HepG2 (cell line): ENCODE results near the gene DRG1. TPM values are rescaled to one million over a fixed set of nuclear protein-coding genes. Genes with fewer than 3 reads are reported as not detected.
A peak's percentile ranks its signal among the peaks of the same experiment; 100 is the strongest.

Source experiments
- FOXP4 ChIP-seq: sonication (generic); formaldehyde crosslinking; IDR thresholded peaks from 2 replicates; pipeline ENCODE4 v1.4.0; 2020; ENCODE audit warnings: missing genetic modification reagents
- GABPA ChIP-seq, 2 experiments: IDR thresholded peaks; 2 replicates each; pipeline ENCODE4 v1.6.1; 2011 to 2016; ENCODE audit warnings: low read depth in 2 of 2, low read length in 1 of 2, missing biosample characterization in 1 of 2, missing genetic modification characterization in 1 of 2
- HMGXB4 ChIP-seq, 2 experiments: sonication (generic) in 1 of 2; formaldehyde crosslinking in 1 of 2; IDR thresholded peaks; 2 replicates each; pipeline versions ENCODE4 v1.4.0 to v1.6.1; 2018 to 2020; ENCODE audit warnings: missing genetic modification reagents in 2 of 2, borderline replicate concordance in 1 of 2, low read depth in 1 of 2, mild to moderate bottlenecking in 1 of 2, missing biosample characterization in 1 of 2
- HNRNPLL ChIP-seq: fragments of 200-400 bp; formaldehyde crosslinking; IDR thresholded peaks from 2 replicates; pipeline ENCODE4 v1.6.1; 2017; ENCODE audit warnings: mild to moderate bottlenecking, low read depth, low read length; ENCODE audit not compliant: poor library complexity, severe bottlenecking
- MEIS2 ChIP-seq: sonication (generic); formaldehyde crosslinking; IDR thresholded peaks from 2 replicates; pipeline ENCODE4 v1.9.0; 2021; ENCODE audit warnings: mild to moderate bottlenecking, missing genetic modification reagents
- PCBP2 ChIP-seq: fragments of 200-400 bp; formaldehyde crosslinking; optimal IDR thresholded peaks from 2 replicates; pipeline ENCODE3; 2018; ENCODE audit warnings: low read length, low read depth; ENCODE audit not compliant: poor library complexity, severe bottlenecking
- SIX4 ChIP-seq: sonication (generic); formaldehyde crosslinking; IDR thresholded peaks from 2 replicates; pipeline ENCODE4 v1.4.0; 2020; ENCODE audit warnings: missing genetic modification reagents
- SMYD3 ChIP-seq: sonication (generic); formaldehyde crosslinking; IDR thresholded peaks from 2 replicates; pipeline ENCODE4 v1.8.1; 2023; ENCODE audit warnings: mild to moderate bottlenecking, missing genetic modification reagents
- TFDP2 ChIP-seq: sonication (generic); formaldehyde crosslinking; IDR thresholded peaks from 2 replicates; pipeline ENCODE4 v1.4.0; 2020; ENCODE audit warnings: missing genetic modification reagents
- ZFP62 ChIP-seq: sonication (generic); formaldehyde crosslinking; IDR thresholded peaks from 2 replicates; pipeline ENCODE4 v1.4.0; 2020; ENCODE audit warnings: missing genetic modification reagents
- ZMAT5 ChIP-seq: sonication (generic); formaldehyde crosslinking; IDR thresholded peaks from 2 replicates; pipeline ENCODE4 v1.5.0; 2020; ENCODE audit warnings: mild to moderate bottlenecking, low read depth, missing genetic modification reagents, borderline replicate concordance
- ZNF142 ChIP-seq: sonication (generic); formaldehyde crosslinking; IDR thresholded peaks from 2 replicates; pipeline ENCODE4 v1.4.0; 2020; ENCODE audit warnings: missing genetic modification reagents
- polyA plus RNA-seq, 8 experiments: library from polyadenylated mRNA; depleted of rRNA in 3 of 8; stranded (reverse) in 7 of 8; unstranded in 1 of 8; fragments of >200 nt; fragmentation: Illumina TruSeq in 4 of 8; extraction: Trizol in 4 of 8; gene quantifications; 2 replicates each; pipeline versions ENCODE4 v1.2.1 to v1.2.3, GENCODE V29; 2011 to 2016; ENCODE audit warnings: low read depth in 4 of 8, missing spikeins in 1 of 8, mixed read lengths in 1 of 8; ENCODE audit not compliant: insufficient read depth in 1 of 8
- total RNA-seq, 5 experiments: library from RNA; depleted of rRNA; stranded (reverse); fragments of >200 nt; fragmentation: Illumina TruSeq; extraction: Trizol; gene quantifications; 2 replicates each; pipeline ENCODE4 v1.2.3, GENCODE V29; 2016; ENCODE audit warnings: low read depth in 1 of 5

The DRG1 gene
- total and polyA plus RNA-seq, 2 of the 13 experiments (the other 11 are each of a cell fraction or from before 2014, with no cell fraction given), result 59.0 to 94.8 TPM

GRCh38 chr22:31399211-31400022, at the start of gene DRG1 (continued):
- TF ChIP-seq ZNF142 (CRISPR knock-in tag), result 0 out of 2 replicates have a peak, but pooled peaks have one; percentile 46
- TF ChIP-seq GABPA (IDR thresholded peaks at IDR 0.05; ENCODE audit: low read depth, low read length), result no peak
- peak; percentile 25; the same call in 1 of the 2 replicates for TF ChIP-seq GABPA (CRISPR knock-in tag; IDR thresholded peaks at IDR 0.05; ENCODE audit: low read depth)
- peak; percentile 71 for TF ChIP-seq FOXP4 (CRISPR knock-in tag)
- TF ChIP-seq ZMAT5 (CRISPR knock-in tag), result no peak
- TF ChIP-seq SMYD3, result no peak
- TF ChIP-seq HMGXB4 (CRISPR knock-in tag; IDR thresholded peaks at IDR 0.05; ENCODE audit: borderline replicate concordance in 1 of 2, low read depth in 1 of 2), result peak; percentile 81 to 92
- TF ChIP-seq ZFP62 (CRISPR knock-in tag), result peak; percentile 19; the same call in 1 of the 2 replicates
- TF ChIP-seq TFDP2 (CRISPR knock-in tag), result peak; percentile 58
- peak; percentile 81; the same call in 1 of the 2 replicates for TF ChIP-seq MEIS2
- peak; percentile 66 for TF ChIP-seq HNRNPLL
- 0 out of 2 replicates have a peak, but pooled peaks have one; percentile 9 for TF ChIP-seq SIX4 (CRISPR knock-in tag)
- TF ChIP-seq PCBP2, result no peak
